C4-2B (cell line): ENCODE results near the gene SCAI.

ENCODE experiments used
- ZFX ChIP-seq: fragments of 450-650 bp; IDR thresholded peaks from 2 replicates; pipeline ENCODE4 v1.6.1; 2017
- TF ChIP-seq, protein P1 (sequence below): fragments of 450-650 bp; conservative IDR thresholded peaks from 2 replicates; pipeline ENCODE4 v1.5.1; 2017; ENCODE audit warnings: mild to moderate bottlenecking

DNA sequence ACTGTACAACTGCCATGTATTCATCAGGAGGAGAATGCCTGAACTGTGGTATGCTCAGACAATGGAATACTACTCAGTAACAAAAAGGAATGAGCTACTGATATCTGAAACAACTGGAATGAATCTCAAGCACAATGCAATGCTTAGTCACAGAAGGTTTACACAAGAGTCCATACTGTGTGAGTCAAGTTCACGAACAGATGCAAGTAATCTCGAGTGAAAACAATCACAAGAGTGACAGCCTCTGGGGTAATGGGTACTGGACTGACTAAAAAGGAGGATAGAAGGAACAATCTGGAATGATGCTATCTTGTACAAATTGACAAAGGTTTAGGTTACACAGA is 182.9 kb downstream of the SCAI start:
- TF ChIP-seq, protein P1, sequence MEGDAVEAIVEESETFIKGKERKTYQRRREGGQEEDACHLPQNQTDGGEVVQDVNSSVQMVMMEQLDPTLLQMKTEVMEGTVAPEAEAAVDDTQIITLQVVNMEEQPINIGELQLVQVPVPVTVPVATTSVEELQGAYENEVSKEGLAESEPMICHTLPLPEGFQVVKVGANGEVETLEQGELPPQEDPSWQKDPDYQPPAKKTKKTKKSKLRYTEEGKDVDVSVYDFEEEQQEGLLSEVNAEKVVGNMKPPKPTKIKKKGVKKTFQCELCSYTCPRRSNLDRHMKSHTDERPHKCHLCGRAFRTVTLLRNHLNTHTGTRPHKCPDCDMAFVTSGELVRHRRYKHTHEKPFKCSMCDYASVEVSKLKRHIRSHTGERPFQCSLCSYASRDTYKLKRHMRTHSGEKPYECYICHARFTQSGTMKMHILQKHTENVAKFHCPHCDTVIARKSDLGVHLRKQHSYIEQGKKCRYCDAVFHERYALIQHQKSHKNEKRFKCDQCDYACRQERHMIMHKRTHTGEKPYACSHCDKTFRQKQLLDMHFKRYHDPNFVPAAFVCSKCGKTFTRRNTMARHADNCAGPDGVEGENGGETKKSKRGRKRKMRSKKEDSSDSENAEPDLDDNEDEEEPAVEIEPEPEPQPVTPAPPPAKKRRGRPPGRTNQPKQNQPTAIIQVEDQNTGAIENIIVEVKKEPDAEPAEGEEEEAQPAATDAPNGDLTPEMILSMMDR: no peak
- TF ChIP-seq ZFX: no peak
